Suppressor macrophage treated with lipopolysaccharide for 1 hour (primary cell): ENCODE measurements around the gene OCRL.

ENCODE experiments used
- DNase-seq, 3 donors: peaks; one replicate each; pipeline ENCODE4 v3.0.0-alpha.2; 2020 to 2022

The OCRL gene

GRCh38 chrX:129590596-129590995 lies 50.5 kb downstream of the OCRL start:
- no peak for DNase-seq

GRCh38 chrX:129593137-129593536 lies 53.1 kb downstream of the OCRL start:
- DNase-seq, result no peak

GRCh38 chrX:129594781-129595180 lies 54.7 kb downstream of the OCRL start:
- no peak for DNase-seq

GRCh38 chrX:129596077-129596476 lies 56.0 kb downstream of the OCRL start:
- DNase-seq, result no peak

- no peak for DNase-seq
Observed at GRCh38 chrX:129597905-129598304, 57.8 kb downstream of the OCRL start.

GRCh38 chrX:129599499-129599898 lies 59.4 kb downstream of the OCRL start:
- DNase-seq, result no peak

- no peak for DNase-seq
Observed at GRCh38 chrX:129599996-129600395, 59.9 kb downstream of the OCRL start.

GRCh38 chrX:129600981-129601424 lies 60.9 kb downstream of the OCRL start:
- DNase-seq, result peak; percentile 27 to 39 (median 39)

GRCh38 chrX:129606918-129607317 lies 66.9 kb downstream of the OCRL start:
- peak; percentile 63 to 73 (median 65) for DNase-seq

GRCh38 chrX:129608496-129608895 lies 68.4 kb downstream of the OCRL start:
- no peak for DNase-seq

GRCh38 chrX:129609395-129609794 lies 69.3 kb downstream of the OCRL start:
- no peak for DNase-seq

- DNase-seq, result no peak
Observed at GRCh38 chrX:129612396-129612795, 72.3 kb downstream of the OCRL start.

- peak; percentile 25 to 44 (median 32) for DNase-seq
Observed at GRCh38 chrX:129613596-129613995, 73.5 kb downstream of the OCRL start.

GRCh38 chrX:129614481-129615255 lies 74.6 kb downstream of the OCRL start:
- peak in 2 of 3 donors; percentile 51 for DNase-seq

GRCh38 chrX:129617420-129617819 lies 77.4 kb downstream of the OCRL start:
- DNase-seq, result no peak

GRCh38 chrX:129618997-129619396 lies 78.9 kb downstream of the OCRL start:
- DNase-seq, result no peak

GRCh38 chrX:129622757-129623301 lies 82.8 kb downstream of the OCRL start:
- no peak for DNase-seq

- no peak for DNase-seq
Observed at GRCh38 chrX:129626026-129626425, 86.0 kb downstream of the OCRL start.

GRCh38 chrX:129629837-129630236 lies 89.8 kb downstream of the OCRL start:
- no peak for DNase-seq

- peak; percentile 33 to 53 (median 50) for DNase-seq
Observed at GRCh38 chrX:129631849-129632248, 91.8 kb downstream of the OCRL start.

GRCh38 chrX:129632443-129632842 lies 92.4 kb downstream of the OCRL start:
- DNase-seq, result peak in 2 of 3 donors; percentile 22 to 33

GRCh38 chrX:129634541-129634940 lies 94.5 kb downstream of the OCRL start:
- no peak for DNase-seq

GRCh38 chrX:129636175-129636681 lies 96.2 kb downstream of the OCRL start:
- no peak for DNase-seq
